HepG2 (cell line): ENCODE data around the gene PTPRU. TPM values are rescaled to one million over a fixed set of nuclear protein-coding genes. Genes with fewer than 3 reads are reported as not detected.

Experiments used
- ARID5B ChIP-seq: IDR thresholded peaks from 2 replicates; pipeline ENCODE4 v1.4.0; 2020; ENCODE audit warnings: mild to moderate bottlenecking, missing genetic modification reagents
- ARNT2 ChIP-seq: sonication (generic); formaldehyde crosslinking; IDR thresholded peaks from 2 replicates; pipeline ENCODE4 v1.8.0; 2022; ENCODE audit warnings: mild to moderate bottlenecking, low read depth, missing genetic modification reagents, moderate library complexity
- ATF2 ChIP-seq: sonication (generic); formaldehyde crosslinking; IDR thresholded peaks from 2 replicates; pipeline ENCODE4 v1.4.0; 2020; ENCODE audit warnings: missing genetic modification reagents
- CENPT ChIP-seq: sonication (generic); formaldehyde crosslinking; IDR thresholded peaks from 2 replicates; pipeline ENCODE4 v1.8.0; 2022; ENCODE audit warnings: low read depth, mild to moderate bottlenecking, moderate library complexity, missing genetic modification reagents
- FOXO1 ChIP-seq: sonication (generic); formaldehyde crosslinking; IDR thresholded peaks from 2 replicates; pipeline ENCODE4 v1.4.0; 2020; ENCODE audit warnings: missing genetic modification reagents
- KDM5B ChIP-seq: sonication (generic); formaldehyde crosslinking; IDR thresholded peaks from 2 replicates; pipeline ENCODE4 v1.4.0; 2020; ENCODE audit warnings: missing genetic modification reagents, mild to moderate bottlenecking, borderline replicate concordance
- PAXIP1 ChIP-seq: sonication (generic); formaldehyde crosslinking; conservative IDR thresholded peaks from 2 replicates; pipeline ENCODE4 v1.4.0; 2020; ENCODE audit warnings: mild to moderate bottlenecking, missing genetic modification reagents, moderate library complexity
- RELA ChIP-seq: sonication (generic); formaldehyde crosslinking; IDR thresholded peaks from 2 replicates; pipeline ENCODE4 v1.4.0; 2020; ENCODE audit warnings: missing genetic modification reagents
- SMARCC2 ChIP-seq: fragments of 450-650 bp; IDR thresholded peaks from 2 replicates; pipeline ENCODE4 v1.6.1; 2017; ENCODE audit warnings: antibody characterized with exemption, mild to moderate bottlenecking
- SRSF9 ChIP-seq: fragments of 200-400 bp; formaldehyde crosslinking; IDR thresholded peaks from 2 replicates; pipeline ENCODE4 v1.6.1; 2018; ENCODE audit warnings: borderline replicate concordance, mild to moderate bottlenecking, low read depth, low read length; ENCODE audit not compliant: insufficient read depth, poor library complexity, severe bottlenecking
- ZBTB38 ChIP-seq: sonication (generic); formaldehyde crosslinking; IDR thresholded peaks from 2 replicates; pipeline ENCODE4 v1.5.1; 2020; ENCODE audit warnings: mild to moderate bottlenecking, missing genetic modification reagents
- ZNF281 ChIP-seq: sonication (generic); formaldehyde crosslinking; IDR thresholded peaks from 2 replicates; pipeline ENCODE4 v1.4.0; 2020; ENCODE audit warnings: missing genetic modification reagents, borderline replicate concordance
- ZNF501 ChIP-seq: sonication (generic); formaldehyde crosslinking; IDR thresholded peaks from 2 replicates; pipeline ENCODE4 v1.5.1; 2020; ENCODE audit warnings: mild to moderate bottlenecking, moderate library complexity, missing genetic modification reagents
- ZSCAN5A ChIP-seq: sonication (generic); formaldehyde crosslinking; IDR thresholded peaks from 2 replicates; pipeline ENCODE4 v1.8.0; 2022; ENCODE audit warnings: mild to moderate bottlenecking, missing genetic modification reagents, borderline replicate concordance
- polyA plus RNA-seq, 8 experiments: library from polyadenylated mRNA; depleted of rRNA in 3 of 8; stranded (reverse) in 7 of 8; unstranded in 1 of 8; fragments of >200 nt; fragmentation: Illumina TruSeq in 4 of 8; extraction: Trizol in 4 of 8; gene quantifications; 2 replicates each; pipeline versions ENCODE4 v1.2.1 to v1.2.3, GENCODE V29; 2011 to 2016; ENCODE audit warnings: low read depth in 4 of 8, missing spikeins in 1 of 8, mixed read lengths in 1 of 8; ENCODE audit not compliant: insufficient read depth in 1 of 8
- total RNA-seq, 5 experiments: library from RNA; depleted of rRNA; stranded (reverse); fragments of >200 nt; fragmentation: Illumina TruSeq; extraction: Trizol; gene quantifications; 2 replicates each; pipeline ENCODE4 v1.2.3, GENCODE V29; 2016; ENCODE audit warnings: low read depth in 1 of 5

PTPRU gene
- total and polyA plus RNA-seq, 2 of the 13 experiments (the other 11 are each of a cell fraction or from before 2014, with no cell fraction given) = 21.6 to 22.3 TPM

DNA sequence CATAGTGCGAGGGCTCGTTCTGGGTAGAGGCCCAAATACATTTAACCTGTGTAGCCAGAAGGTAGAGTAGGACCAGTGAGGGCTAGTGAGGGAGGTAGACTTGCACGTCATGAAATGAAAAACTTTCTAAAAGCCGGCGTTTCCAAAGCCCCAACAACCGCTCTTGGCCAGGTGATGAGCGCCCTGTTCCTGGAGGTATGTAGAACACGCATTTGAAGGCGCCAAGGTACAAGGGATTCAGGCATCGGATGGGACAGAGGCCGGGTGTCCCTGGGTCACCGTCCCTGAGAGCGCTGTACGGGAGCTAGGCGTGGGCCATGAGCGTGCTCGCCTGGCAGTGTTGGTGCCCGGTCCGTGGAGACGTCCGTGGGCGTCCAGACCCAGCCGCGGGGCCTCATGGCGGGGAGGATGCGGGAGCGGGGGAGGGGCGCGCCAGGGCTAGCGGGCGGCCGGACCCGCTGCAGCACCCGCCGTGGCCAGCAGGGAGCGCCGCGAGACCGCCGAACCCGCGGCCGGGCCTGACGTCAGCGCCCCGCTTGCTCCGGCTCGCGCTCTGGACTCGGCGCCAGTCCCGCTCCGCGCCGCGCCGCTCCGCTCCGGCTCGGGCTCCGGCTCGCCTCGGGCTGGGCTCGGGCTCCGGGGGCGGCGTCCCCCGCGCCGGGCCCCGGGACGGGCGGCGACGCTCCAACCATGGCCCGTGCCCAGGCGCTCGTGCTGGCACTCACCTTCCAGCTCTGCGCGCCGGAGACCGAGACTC, at the start of gene PTPRU (continued):
- TF ChIP-seq KDM5B (CRISPR knock-in tag) (peak; percentile 22; the same call in 1 of the 2 replicates), SRSF9 (no peak), ATF2 (CRISPR knock-in tag) (peak; percentile 72), ARNT2 (CRISPR knock-in tag) (peak; percentile 68; the same call in 1 of the 2 replicates), ZSCAN5A (CRISPR knock-in tag) (no peak), CENPT (0 out of 2 replicates have a peak, but pooled peaks have one; percentile 63), FOXO1 (CRISPR knock-in tag) (no peak), RELA (CRISPR knock-in tag) (no peak), SMARCC2 (no peak), ZNF501 (0 out of 2 replicates have a peak, but pooled peaks have one; percentile 6), PAXIP1 (CRISPR knock-in tag) (no peak), ZBTB38 (CRISPR knock-in tag) (peak; percentile 23; the same call in 1 of the 2 replicates), ARID5B (0 out of 2 replicates have a peak, but pooled peaks have one; percentile 13), ZNF281 (CRISPR knock-in tag) (peak; percentile 91; the same call in 1 of the 2 replicates)
